SJCRH30 (cell line): Measurements from ENCODE around the gene HSPA6. TPM values are rescaled to one million over a fixed set of nuclear protein-coding genes. Genes with fewer than 3 reads are reported as not detected.
"Not testable (repeated sequence)": the region's sequence is repeated elsewhere in the genome, so short reads cannot be mapped to it uniquely, and the experiment has no call there.

ENCODE experiments used
- DNase-seq, 2 experiments: peaks; one replicate each; pipeline ENCODE4 v3.0.0-alpha.2; 2015 to 2020
- H3K27ac ChIP-seq: fragments of 250-450 bp; sonication (Bioruptor Pico); 2 replicates; pipeline ENCODE4 v1.5.1; 2020; ENCODE audit warnings: mild to moderate bottlenecking, moderate library complexity
- H3K27me3 ChIP-seq: fragments of 250-450 bp; sonication (Bioruptor Pico); 2 replicates; pipeline ENCODE4 v1.5.1; 2020; ENCODE audit warnings: mild to moderate bottlenecking, moderate library complexity
- H3K36me3 ChIP-seq: fragments of 250-450 bp; sonication (Bioruptor Pico); 2 replicates; pipeline ENCODE4 v1.5.1; 2020; ENCODE audit warnings: mild to moderate bottlenecking, moderate library complexity
- H3K4me1 ChIP-seq: fragments of 250-450 bp; sonication (Bioruptor Pico); 2 replicates; pipeline ENCODE4 v1.5.1; 2020; ENCODE audit warnings: mild to moderate bottlenecking, moderate library complexity
- H3K4me3 ChIP-seq: fragments of 250-450 bp; sonication (Bioruptor Pico); 2 replicates; pipeline ENCODE4 v1.5.1; 2020; ENCODE audit warnings: mild to moderate bottlenecking, moderate library complexity
- H3K9me3 ChIP-seq: fragments of 250-450 bp; sonication (Bioruptor Pico); replicated peaks from 2 replicates; pipeline ENCODE4 v1.5.1; 2020; ENCODE audit warnings: mild to moderate bottlenecking, moderate library complexity
- total RNA-seq: library from RNA; depleted of rRNA; stranded (reverse); fragments of >200 nt; shearing (Covaris generic); gene quantifications from 2 replicates; pipeline ENCODE4 v1.2.3, GENCODE V29; 2014; rRNA removed

Gene HSPA6
- total RNA-seq: 0.13 and 0.18 TPM in 2 replicates

DNA sequence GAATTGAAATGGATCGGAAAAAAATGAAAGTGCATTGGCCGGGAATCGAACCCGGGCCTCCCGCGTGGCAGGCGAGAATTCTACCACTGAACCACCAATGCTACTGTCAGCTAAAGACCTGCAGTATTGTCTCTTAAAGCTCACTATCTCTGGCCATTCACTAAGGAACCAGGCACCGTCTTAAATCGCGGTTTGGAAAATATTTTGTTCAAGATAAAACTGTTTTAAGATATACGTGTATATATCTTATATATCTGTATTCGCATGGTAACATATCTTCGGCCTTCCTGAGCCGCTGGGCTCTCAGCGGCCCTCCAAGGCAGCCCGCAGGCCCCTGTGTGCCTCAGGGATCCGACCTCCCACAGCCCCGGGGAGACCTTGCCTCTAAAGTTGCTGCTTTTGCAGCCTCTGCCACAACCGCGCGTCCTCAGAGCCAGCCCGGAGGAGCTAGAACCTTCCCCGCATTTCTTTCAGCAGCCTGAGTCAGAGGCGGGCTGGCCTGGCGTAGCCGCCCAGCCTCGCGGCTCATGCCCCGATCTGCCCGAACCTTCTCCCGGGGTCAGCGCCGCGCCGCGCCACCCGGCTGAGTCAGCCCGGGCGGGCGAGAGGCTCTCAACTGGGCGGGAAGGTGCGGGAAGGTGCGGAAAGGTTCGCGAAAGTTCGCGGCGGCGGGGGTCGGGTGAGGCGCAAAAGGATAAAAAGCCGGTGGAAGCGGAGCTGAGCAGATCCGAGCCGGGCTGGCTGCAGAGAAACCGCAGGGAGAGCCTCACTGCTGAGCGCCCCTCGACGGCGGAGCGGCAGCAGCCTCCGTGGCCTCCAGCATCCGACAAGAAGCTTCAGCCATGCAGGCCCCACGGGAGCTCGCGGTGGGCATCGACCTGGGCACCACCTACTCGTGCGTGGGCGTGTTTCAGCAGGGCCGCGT is at the start of gene HSPA6:
Gene HSPA6, plus strand, starts transcription at position 724 of the 925 bp plus-strand sequence. Its CDS starts 119 bp downstream, at position 843.
- peak within 1 kb of the TSS; percentile 23; the same call in 1 of the 2 replicates for H3K27ac ChIP-seq
- H3K27me3 ChIP-seq, H3K9me3 ChIP-seq, H3K4me1 ChIP-seq, H3K36me3 ChIP-seq: not testable (repeated sequence)
- peak within 1 kb of the TSS; percentile 71 for H3K4me3 ChIP-seq
- peak; percentile 68 to 82 for DNase-seq

DNA sequence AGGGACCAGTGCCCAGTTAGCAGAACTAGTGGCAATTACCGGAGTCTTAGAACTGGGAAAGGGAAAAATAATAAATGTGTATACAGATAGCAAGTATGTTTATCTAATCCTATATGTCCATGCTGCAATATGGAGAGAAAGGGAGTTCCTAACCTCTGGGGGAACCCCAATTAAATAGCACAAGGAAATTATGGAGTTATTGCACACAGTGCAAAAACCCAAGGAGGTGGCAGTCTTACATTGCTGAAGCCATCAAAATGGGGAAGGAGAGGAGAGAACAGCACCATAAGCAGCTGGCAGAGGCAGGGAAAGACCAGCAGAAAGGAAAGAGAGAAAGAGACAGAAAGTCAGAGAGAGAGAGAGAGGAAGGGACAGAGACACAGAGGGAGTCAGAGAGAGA is 46.6 kb upstream of the HSPA6 start:
- not testable (repeated sequence) for DNase-seq, H3K27ac ChIP-seq, H3K36me3 ChIP-seq, H3K27me3 ChIP-seq, H3K4me3 ChIP-seq, H3K9me3 ChIP-seq, H3K4me1 ChIP-seq

DNA sequence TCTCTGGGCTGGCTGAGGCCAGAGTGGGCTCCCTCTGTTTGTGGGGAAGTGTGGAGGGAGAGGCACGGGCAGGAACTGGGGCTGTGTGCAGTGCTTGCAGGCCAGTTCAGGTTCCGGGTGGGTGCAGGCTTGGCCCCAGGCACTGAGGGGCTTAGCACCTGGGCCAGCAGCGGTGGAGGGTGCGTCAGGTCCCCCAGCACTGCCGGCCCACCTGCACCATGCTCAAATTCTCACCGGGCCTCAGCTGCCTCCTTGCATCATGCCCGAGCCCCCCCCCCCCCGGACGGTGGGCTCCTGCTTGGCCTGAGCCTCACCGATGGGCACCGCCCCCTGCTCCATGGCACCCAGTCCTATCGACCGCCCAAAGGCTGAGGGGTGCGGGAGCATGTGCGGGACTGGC is 45.4 kb upstream of the HSPA6 start:
- no peak overlapping the region for H3K4me3 ChIP-seq
- DNase-seq: no peak
- H3K4me1 ChIP-seq: no peaks in the 10 kb centered on the region
- no peak overlapping the region for H3K27ac ChIP-seq
- no peaks in the 10 kb centered on the region for H3K27me3 ChIP-seq
- H3K36me3 ChIP-seq: no peaks in the 10 kb centered on the region
- no peaks in the 10 kb centered on the region for H3K9me3 ChIP-seq

DNA sequence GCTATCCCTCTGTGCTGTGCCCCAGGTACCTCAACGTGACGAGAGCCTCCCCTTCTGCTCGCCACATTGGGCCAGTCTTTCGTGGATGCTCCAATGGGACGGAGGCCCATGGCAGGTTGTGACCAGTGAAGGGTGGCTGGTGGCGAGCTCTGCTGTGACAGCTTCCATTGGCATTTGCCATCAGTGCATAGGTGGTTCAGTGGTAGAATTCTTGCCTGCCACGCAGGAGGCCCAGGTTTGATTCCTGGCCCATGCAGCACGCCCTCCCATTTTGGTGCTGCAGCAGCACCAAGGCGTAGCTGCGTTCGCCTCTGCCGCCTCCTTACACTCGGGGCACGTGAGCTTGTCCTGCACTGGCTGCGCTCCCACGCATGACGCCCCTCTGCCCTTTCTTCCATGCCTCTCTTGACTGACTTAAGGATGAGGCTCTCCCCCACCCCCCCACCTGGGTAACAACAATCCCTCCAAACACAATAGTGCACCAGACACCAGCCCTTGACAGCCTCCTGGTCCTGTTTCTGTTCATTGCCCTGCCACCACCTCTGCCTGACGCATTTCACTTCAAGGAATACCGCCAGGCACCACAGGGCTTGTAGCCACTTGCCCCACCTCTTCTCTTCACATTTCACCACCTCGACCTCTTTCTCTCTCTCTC is 43.8 kb upstream of the HSPA6 start:
- DNase-seq: no peak
- no peaks in the 10 kb centered on the region for H3K36me3 ChIP-seq
- no peaks in the 10 kb centered on the region for H3K4me1 ChIP-seq
- no peaks in the 10 kb centered on the region for H3K27me3 ChIP-seq
- no peak overlapping the region for H3K4me3 ChIP-seq
- no peaks in the 10 kb centered on the region for H3K9me3 ChIP-seq
- no peak overlapping the region for H3K27ac ChIP-seq

DNA sequence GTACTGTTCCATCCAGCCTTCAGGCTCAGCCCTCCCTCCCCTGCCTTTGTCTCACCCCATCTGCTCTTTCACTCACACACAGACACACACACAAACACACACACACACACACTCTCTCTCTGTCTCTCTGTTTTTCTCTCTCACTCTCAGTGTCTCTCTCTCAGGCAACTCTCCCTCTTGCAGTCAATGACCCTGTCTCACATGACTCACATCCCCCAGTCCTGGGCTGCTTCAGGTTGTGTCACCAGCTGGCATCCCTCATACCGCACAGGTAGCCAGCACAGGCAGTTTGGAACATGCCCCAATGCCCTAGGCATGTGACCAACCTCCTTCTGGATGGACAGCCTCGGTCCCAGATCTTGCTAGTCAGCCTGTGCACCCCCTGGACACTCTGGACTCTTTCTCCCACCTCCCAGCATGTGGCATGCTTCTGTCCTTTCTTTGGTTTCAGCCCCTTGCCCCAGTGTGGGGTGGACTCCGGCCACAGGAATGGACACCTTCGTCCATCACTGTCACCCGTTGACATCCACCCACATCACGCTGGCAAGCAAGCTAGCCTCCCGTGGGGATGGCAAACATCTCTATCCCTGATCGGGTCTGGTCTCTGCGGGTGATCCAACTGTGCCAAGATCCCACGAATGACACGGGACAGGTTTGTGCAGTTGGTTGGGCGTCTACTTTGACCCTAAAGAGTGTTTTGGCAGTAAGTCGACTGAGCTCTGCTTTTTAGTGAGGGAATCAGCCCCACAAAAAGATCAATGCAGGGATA is 42.5 kb upstream of the HSPA6 start:
- no peaks in the 10 kb centered on the region for H3K9me3 ChIP-seq
- H3K27me3 ChIP-seq: no peaks in the 10 kb centered on the region
- no peaks in the 10 kb centered on the region for H3K4me1 ChIP-seq
- no peak overlapping the region for H3K4me3 ChIP-seq
- no peaks in the 10 kb centered on the region for H3K36me3 ChIP-seq
- no peak for DNase-seq
- no peak overlapping the region for H3K27ac ChIP-seq

DNA sequence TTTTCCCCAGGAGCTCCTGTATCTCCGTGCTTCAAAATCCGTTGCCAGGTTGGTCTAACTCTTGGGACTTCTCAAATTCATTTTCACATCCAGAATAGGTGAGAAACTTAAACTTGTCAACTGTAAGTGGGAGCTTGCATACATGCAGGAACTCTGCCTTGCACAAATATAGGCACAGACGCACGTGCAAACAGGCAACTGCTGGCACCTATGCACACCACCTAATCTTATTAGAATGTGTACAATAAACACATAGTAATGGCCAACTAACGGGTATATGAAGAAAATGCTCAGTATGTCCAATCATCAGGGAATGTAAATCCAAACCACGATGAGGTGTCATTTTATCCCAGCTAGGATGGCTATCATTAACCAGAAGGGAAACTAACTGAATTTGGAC is 41.7 kb upstream of the HSPA6 start:
- H3K27ac ChIP-seq: no peak overlapping the region
- no peaks in the 10 kb centered on the region for H3K4me1 ChIP-seq
- H3K9me3 ChIP-seq: no peaks in the 10 kb centered on the region
- no peak overlapping the region for H3K4me3 ChIP-seq
- DNase-seq: no peak
- no peaks in the 10 kb centered on the region for H3K36me3 ChIP-seq
- H3K27me3 ChIP-seq: no peaks in the 10 kb centered on the region

DNA sequence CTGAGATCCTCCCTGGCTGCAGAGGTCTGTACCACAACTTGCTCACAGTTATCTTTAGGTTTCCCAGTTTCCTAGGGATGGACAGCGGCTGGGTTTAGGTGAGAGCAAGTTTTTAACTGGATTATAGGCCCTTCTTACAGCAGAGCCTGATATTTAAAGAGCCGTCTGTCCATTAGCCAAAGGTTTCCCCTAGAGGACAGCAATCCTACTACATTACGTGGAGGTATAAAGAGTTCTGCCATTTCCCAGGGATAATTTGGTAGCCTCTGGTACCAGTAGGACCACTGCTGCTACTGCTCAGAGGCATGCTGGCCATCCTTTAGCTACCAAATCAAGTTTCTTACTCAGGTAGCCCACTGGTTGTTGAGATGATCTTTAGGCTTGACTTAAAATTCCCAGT is 41.0 kb upstream of the HSPA6 start:
- Histone ChIP-seq H3K36me3 (no peaks in the 10 kb centered on the region), H3K9me3 (no peaks in the 10 kb centered on the region), H3K27me3 (no peaks in the 10 kb centered on the region), H3K4me3 (no peak overlapping the region), H3K4me1 (no peaks in the 10 kb centered on the region), H3K27ac (no peak overlapping the region)
- no peak for DNase-seq

DNA sequence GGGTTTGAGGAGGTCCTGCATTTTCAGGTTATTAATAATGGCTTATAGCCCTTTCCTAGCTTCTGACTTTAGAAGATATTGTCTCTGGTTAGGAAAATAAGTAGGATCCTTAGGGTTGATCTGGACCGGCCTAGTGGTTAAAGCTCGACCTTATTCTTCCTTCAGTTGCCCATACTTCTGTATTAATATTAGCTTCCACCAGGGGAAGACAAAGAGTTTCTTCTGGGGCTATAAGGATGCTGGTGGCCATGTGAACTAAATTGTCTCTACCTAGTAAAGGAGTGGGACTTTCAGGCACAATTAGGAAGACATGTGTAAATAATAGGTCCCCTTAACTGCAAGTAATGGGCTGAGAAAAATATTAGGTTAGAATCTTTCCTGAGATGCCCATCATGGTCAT is 39.7 kb upstream of the HSPA6 start:
- no peak overlapping the region for H3K4me3 ChIP-seq
- peak in 1 of 2 experiments; percentile 14 for DNase-seq
- no peaks in the 10 kb centered on the region for H3K4me1 ChIP-seq
- no peaks in the 10 kb centered on the region for H3K36me3 ChIP-seq
- H3K27ac ChIP-seq: no peak overlapping the region
- no peaks in the 10 kb centered on the region for H3K27me3 ChIP-seq
- H3K9me3 ChIP-seq: no peaks in the 10 kb centered on the region

DNA sequence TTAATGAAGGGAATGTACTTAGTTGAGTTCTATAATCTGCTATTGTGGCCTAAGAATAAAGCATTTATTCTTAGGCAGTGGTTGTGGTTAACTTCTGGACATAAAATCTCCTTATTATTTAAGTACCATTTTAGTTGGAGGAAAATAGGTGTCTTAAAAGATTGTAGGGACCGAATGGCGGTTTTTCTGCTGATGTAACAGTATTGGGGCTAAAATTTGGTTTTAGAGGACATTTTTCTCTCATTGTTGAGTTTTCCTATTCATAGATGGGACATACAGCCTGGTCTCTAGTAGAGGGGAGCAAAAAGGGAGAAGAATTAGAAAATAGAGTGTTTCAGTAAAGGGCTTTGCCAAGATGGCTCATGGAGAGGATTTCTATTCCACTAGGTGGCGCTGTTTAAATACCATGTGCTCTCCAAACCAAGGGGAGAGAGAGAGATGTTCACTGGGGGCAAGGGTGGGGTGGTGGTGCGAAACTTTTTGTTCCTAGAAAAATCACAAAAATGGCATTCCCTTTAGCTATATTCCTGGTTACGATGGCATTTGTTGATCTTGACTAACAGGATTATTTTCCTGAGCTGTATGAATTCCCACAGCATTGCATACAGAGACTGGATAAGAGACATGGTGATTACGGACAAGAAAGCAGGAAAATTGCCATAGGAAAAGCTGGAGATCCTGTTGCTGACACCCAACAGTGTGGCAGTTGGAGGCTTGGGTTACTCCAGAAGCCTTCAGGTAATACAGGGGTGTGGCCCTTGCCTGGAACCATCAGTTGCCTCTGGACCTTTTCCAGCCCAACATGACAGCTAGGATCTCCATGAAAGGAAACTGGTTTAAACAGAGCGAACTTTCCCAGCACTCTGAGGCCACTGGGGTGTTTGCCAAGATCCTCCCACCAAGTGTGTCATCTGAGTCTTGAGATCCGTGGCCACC is 37.3 kb upstream of the HSPA6 start:
- Histone ChIP-seq H3K36me3 (no peaks in the 10 kb centered on the region), H3K27me3 (no peaks in the 10 kb centered on the region), H3K4me1 (no peaks in the 10 kb centered on the region), H3K9me3 (no peaks in the 10 kb centered on the region), H3K4me3 (no peak overlapping the region), H3K27ac (no peak overlapping the region)
- DNase-seq: peak; percentile 35 to 82

DNA sequence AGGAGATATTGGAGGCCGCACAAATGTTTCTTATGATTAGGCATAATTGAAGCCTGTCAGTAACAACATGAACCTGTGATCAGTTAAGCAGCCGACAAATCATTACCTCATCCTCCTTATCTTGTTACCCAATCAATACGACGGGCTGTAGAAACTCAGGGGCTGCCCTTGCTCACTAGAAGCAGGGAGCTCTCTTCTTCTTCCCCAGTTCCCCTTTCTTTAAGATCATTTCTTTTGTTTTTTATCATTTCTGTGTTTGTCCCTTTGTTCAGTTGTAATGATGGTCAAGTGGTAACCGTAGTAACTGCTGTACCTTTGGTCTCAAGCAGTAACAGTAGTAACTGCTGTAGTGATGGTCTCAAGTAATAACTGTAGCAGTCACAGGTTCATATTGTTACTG is 32.9 kb upstream of the HSPA6 start:
- Histone ChIP-seq H3K27ac (no peak overlapping the region), H3K36me3 (no peaks in the 10 kb centered on the region), H3K27me3 (no peaks in the 10 kb centered on the region; the same call in 1 of the 2 replicates), H3K4me1 (no peaks in the 10 kb centered on the region), H3K9me3 (no peaks in the 10 kb centered on the region), H3K4me3 (no peak overlapping the region)
- no peak for DNase-seq

DNA sequence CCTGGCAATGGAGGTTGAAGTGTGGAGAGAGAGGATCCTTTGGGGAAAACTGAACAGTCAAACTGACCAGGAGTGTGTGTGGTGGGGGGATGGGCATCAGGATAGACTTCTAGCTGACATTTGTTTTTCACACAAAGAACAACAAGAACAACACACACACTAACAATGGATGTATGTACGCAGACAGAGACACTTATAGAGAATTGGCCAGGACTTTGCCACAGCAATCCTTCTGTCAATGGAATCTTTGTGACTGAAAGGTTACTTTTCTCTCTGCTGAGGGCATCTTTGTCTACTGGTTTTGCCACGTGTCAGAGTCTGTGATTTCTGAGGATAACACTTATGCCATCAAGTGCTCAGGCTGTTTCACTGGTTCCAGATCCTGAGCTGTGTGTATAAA is 31.5 kb upstream of the HSPA6 start:
- Histone ChIP-seq H3K9me3 (no peaks in the 10 kb centered on the region), H3K27ac (no peak overlapping the region), H3K36me3 (no peaks in the 10 kb centered on the region), H3K4me1 (no peaks in the 10 kb centered on the region), H3K4me3 (no peak overlapping the region), H3K27me3 (no peaks in the 10 kb centered on the region; the same call in 1 of the 2 replicates)
- DNase-seq: no peak

DNA sequence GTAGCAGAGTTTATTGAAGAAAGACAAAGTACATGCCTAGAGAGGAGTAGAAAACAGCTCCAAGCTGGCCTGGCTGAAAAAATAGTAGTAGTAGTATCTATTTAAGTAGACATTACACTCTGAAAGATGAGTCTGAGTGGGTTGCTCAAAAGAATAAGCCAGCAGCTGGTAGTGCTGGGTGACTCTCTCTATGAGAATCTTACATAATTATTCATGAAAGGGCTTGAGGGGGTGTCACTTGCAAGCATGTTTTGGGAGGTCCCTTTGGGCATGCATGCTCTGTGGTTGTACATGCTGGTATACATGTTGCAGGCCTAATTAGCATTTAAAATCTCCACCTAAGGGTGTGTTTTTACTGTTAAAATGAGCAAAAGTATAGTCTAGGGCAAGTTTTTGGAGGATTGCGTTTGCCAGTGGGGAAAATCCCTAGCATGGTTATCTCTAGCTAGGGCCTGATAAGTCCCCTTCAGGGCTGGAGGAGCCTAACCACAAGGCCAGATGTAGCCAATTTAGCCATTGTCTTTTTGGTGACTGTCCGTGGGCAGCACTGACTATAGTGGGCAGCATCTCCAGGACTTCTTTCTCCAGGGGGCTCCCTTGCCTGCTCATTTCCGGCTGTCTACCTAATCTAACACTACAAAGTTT is 30.1 kb upstream of the HSPA6 start:
- DNase-seq: no peak
- Histone ChIP-seq H3K4me3 (no peak overlapping the region), H3K36me3 (no peaks in the 10 kb centered on the region), H3K27ac (no peak overlapping the region), H3K4me1 (no peaks in the 10 kb centered on the region), H3K27me3 (no peaks in the 10 kb centered on the region; the same call in 1 of the 2 replicates), H3K9me3 (no peaks in the 10 kb centered on the region)

DNA sequence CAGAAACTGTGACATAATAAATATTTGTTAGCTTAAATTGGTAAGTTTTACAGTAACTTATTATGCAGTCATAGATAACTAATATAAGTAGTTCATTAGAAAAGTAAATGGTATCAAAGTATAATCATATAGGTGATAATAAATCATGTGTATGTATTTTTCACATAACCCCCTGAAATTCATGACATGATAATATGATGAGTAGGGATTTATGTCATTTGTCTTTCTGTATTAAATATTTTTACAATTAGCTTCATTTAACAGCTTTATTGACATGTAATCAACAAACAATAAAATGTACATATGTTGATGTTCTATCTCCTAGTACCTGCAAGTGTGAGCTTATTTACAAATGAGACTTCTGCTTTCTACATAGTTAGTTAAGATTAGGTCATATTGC is 28.9 kb upstream of the HSPA6 start:
- no peaks in the 10 kb centered on the region; the same call in 1 of the 2 replicates for H3K27me3 ChIP-seq
- no peaks in the 10 kb centered on the region for H3K36me3 ChIP-seq
- DNase-seq: no peak
- H3K4me3 ChIP-seq: no peak overlapping the region
- no peaks in the 10 kb centered on the region for H3K4me1 ChIP-seq
- H3K9me3 ChIP-seq: no peaks in the 10 kb centered on the region
- H3K27ac ChIP-seq: no peak overlapping the region

DNA sequence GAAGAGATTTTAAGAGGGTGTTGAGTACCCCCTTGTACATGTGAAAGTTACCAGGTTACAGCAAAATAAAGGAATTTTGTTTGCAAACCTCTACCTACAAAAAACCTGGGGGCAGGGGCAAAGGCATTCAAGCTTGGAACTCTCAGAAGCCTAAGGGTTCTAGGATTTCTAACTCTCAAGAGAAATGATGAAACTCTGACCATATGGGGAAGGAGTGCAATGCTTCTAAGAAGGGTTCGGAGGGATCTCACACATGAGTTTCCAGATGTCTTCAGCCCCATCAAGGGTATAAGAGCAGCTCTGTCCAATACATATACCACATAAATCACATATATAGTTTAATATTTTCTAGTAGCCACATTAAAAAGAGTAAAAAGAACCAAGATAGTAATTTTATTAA is 26.4 kb upstream of the HSPA6 start:
- no peak overlapping the region for H3K27ac ChIP-seq
- H3K4me1 ChIP-seq: no peaks in the 10 kb centered on the region
- DNase-seq: no peak
- no peaks in the 10 kb centered on the region; the same call in 1 of the 2 replicates for H3K27me3 ChIP-seq
- no peak overlapping the region for H3K4me3 ChIP-seq
- no peaks in the 10 kb centered on the region for H3K9me3 ChIP-seq
- no peaks in the 10 kb centered on the region for H3K36me3 ChIP-seq
